NCI-H748 (cell line): ENCODE results near the gene CENATAC.
"Not testable (repeated sequence)": the region's sequence is repeated elsewhere in the genome, so short reads cannot be mapped to it uniquely, and the experiment has no call there.

Experiments
- DNase-seq: peaks from one replicate; lab custom pipeline; 2025; ENCODE audit not compliant: unreplicated experiment; lab: John Stamatoyannopoulos, UW

The CENATAC gene

GRCh38 chr11:119051440-119052162 is 53.7 kb downstream of the CENATAC start:
- DNase-seq: no peak

- DNase-seq: no peak
Observed at GRCh38 chr11:119052163-119052814, 54.4 kb downstream of the CENATAC start.

- DNase-seq: no peak
Observed at GRCh38 chr11:119054418-119054817, 56.5 kb downstream of the CENATAC start.

- DNase-seq: peak; percentile 6
Observed at GRCh38 chr11:119055901-119056300, 58.0 kb downstream of the CENATAC start.

GRCh38 chr11:119056421-119056999 is 58.6 kb downstream of the CENATAC start:
- DNase-seq: peak; percentile 51

- DNase-seq: peak; percentile 93
Observed at GRCh38 chr11:119057000-119057769, 59.2 kb downstream of the CENATAC start, which contains the start of gene HYOU1. HYOU1 (minus strand) TSS chr11:119057205; CDS start chr11:119056160, 1,045 bp downstream.

- DNase-seq: not testable (repeated sequence)
Observed at GRCh38 chr11:119059128-119059527, 61.2 kb downstream of the CENATAC start.

GRCh38 chr11:119061256-119061655 is 63.3 kb downstream of the CENATAC start:
- no peak for DNase-seq

- no peak for DNase-seq
Observed at GRCh38 chr11:119062779-119063178, 64.8 kb downstream of the CENATAC start.

- DNase-seq: peak; percentile 3
Observed at GRCh38 chr11:119065369-119065768, 67.4 kb downstream of the CENATAC start.
